Transverse colon (tissue), 4 donors: Measurements from ENCODE around the gene AK4.

Experiments
- EP300 ChIP-seq: sonication (generic); formaldehyde crosslinking; IDR thresholded peaks from one replicate; pipeline ENCODE4 v1.6.1; 2017; ENCODE audit warnings: antibody characterized with exemption, low read depth
- POLR2A ChIP-seq: fragments of 450-650 bp; IDR thresholded peaks from one replicate; pipeline ENCODE4 v1.6.1; 2016; ENCODE audit warnings: antibody characterized with exemption, mild to moderate bottlenecking, moderate library complexity
- POLR2AphosphoS5 ChIP-seq, 3 donors: sonication (generic); formaldehyde crosslinking; IDR thresholded peaks; one replicate each; pipeline ENCODE4 v1.6.1; 2016; ENCODE audit warnings: antibody characterized with exemption in 3 of 3
- TF ChIP-seq, protein P1 (sequence below), 5 experiments: fragments of 200-600 bp in 3 of 5; fragments of 450-650 bp in 2 of 5; sonication (generic) in 3 of 5; IDR thresholded peaks; 1 replicate in 2 of 5; 2 replicates in 3 of 5; pipeline ENCODE4 v1.5.1; 2016 to 2017; ENCODE audit warnings: antibody characterized with exemption in 5 of 5, inconsistent platforms in 3 of 5, mild to moderate bottlenecking in 2 of 5, moderate library complexity in 1 of 5

DNA sequence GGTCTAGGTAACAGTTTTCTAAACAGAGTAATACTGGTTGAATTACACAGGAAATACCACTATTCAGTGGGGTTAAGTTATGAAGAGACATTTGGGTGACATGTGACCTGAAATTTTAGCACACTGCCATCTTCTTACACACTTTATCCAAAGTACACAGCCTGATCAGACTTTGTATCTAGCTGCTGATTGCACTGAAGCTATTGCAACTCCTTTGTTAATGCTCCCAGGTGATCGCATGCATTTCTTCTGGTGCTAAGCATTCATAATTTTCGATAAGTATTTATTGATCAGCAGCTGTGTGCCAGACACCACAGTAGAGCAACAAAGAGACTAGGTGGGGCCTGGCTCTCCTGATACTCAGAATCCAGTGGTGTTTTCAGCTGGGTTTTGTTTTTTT is 52.4 kb downstream of the AK4 start:
- TF ChIP-seq, protein P1, sequence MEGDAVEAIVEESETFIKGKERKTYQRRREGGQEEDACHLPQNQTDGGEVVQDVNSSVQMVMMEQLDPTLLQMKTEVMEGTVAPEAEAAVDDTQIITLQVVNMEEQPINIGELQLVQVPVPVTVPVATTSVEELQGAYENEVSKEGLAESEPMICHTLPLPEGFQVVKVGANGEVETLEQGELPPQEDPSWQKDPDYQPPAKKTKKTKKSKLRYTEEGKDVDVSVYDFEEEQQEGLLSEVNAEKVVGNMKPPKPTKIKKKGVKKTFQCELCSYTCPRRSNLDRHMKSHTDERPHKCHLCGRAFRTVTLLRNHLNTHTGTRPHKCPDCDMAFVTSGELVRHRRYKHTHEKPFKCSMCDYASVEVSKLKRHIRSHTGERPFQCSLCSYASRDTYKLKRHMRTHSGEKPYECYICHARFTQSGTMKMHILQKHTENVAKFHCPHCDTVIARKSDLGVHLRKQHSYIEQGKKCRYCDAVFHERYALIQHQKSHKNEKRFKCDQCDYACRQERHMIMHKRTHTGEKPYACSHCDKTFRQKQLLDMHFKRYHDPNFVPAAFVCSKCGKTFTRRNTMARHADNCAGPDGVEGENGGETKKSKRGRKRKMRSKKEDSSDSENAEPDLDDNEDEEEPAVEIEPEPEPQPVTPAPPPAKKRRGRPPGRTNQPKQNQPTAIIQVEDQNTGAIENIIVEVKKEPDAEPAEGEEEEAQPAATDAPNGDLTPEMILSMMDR (IDR thresholded peaks at IDR 0.05): no peak
- TF ChIP-seq POLR2A (no peak), POLR2AphosphoS5 (IDR thresholded peaks at IDR 0.05) (no peak), EP300 (no peak)
